A549 (cell line): Measurements from ENCODE around the gene ORC6. TPM values are rescaled to one million over a fixed set of nuclear protein-coding genes. Genes with fewer than 3 reads are reported as not detected.
A peak's percentile ranks its signal among the peaks of the same experiment; 100 is the strongest.

Experiments used
- ATAC-seq, 2 experiments: fragments of 200-7000 bp in 1 of 2; fragments of >200 bp in 1 of 2; cut with Nextera tagmentation in 1 of 2; cut with Tn5 transposase in 1 of 2; 3 replicates each; pipeline versions ENCODE4 v1.8.0 to v1.9.1; 2018 to 2020; ENCODE audit warnings: mild to moderate bottlenecking in 1 of 2, moderate library complexity in 1 of 2
- CTCF ChIA-PET: fragments of 300-600 bp; sonication (Branson Sonifier 250); formaldehyde crosslinking; extraction: SDS; loops from one replicate; lab custom pipeline; 2021; ENCODE audit warnings: antibody characterized with exemption, inconsistent platforms; lab: Yijun Ruan, JAX
- POLR2A ChIA-PET: fragments of 350-600 bp; formaldehyde crosslinking; extraction: SDS; loops from one replicate; lab custom pipeline; 2021; ENCODE audit warnings: antibody characterized with exemption, inconsistent platforms; lab: Yijun Ruan, JAX
- DNase-seq, 2 experiments: peaks; one replicate each; pipeline versions ENCODE4 v3.0.0 to v3.0.0-alpha.2; 2011 to 2016; ENCODE audit warnings: low read depth in 1 of 2, low spot score in 1 of 2
- FAIRE-seq: peaks from 2 replicates; lab custom pipeline; 2011; peaks lifted over from hg19 to GRCh38; lab: Jason Lieb, UNC
- H3K27ac ChIP-seq, 2 experiments: fragments of >200 bp; sonication (Bioruptor Twin); formaldehyde crosslinking; 3 replicates each; pipeline ENCODE4 v1.5.1; 2016 to 2017
- H3K4me1 ChIP-seq: fragments of >200 bp; sonication (Bioruptor Twin); formaldehyde crosslinking; 3 replicates; pipeline ENCODE4 v1.6.1; 2016
- H3K4me2 ChIP-seq: fragments of >200 bp; sonication (Bioruptor Twin); formaldehyde crosslinking; 3 replicates; pipeline ENCODE4 v1.6.1; 2016
- H3K4me3 ChIP-seq: fragments of >200 bp; sonication (Bioruptor Twin); formaldehyde crosslinking; 3 replicates; pipeline ENCODE4 v1.5.1; 2016
- H3K9me3 ChIP-seq: fragments of >200 bp; sonication (Bioruptor Twin); formaldehyde crosslinking; 3 replicates; pipeline ENCODE4 v1.6.1; 2016
- BHLHE40 ChIP-seq: IDR thresholded peaks from 2 replicates; pipeline ENCODE4 v1.6.1; 2012; ENCODE audit warnings: low read depth, low read length, inconsistent platforms
- CBX8 ChIP-seq: fragments of 200-600 bp; sonication (generic); IDR thresholded peaks from 2 replicates; pipeline ENCODE4 v1.6.1; 2016
- CEBPB ChIP-seq, 2 experiments: fragments of >200 bp in 1 of 2; sonication (Bioruptor Twin) in 1 of 2; formaldehyde crosslinking in 1 of 2; IDR thresholded peaks; 2 replicates each; pipeline ENCODE4 v1.6.1; 2012 to 2016
- CHD2 ChIP-seq: fragments of 150-350 bp; IDR thresholded peaks from 2 replicates; pipeline ENCODE4 v1.6.1; 2014; ENCODE audit warnings: low read length; ENCODE audit not compliant: partially characterized antibody
- ELK1 ChIP-seq: fragments of 150-350 bp; IDR thresholded peaks from 2 replicates; pipeline ENCODE4 v1.6.1; 2014; ENCODE audit warnings: low read depth, mild to moderate bottlenecking, low read length
- ESRRA ChIP-seq: fragments of 150-350 bp; IDR thresholded peaks from 2 replicates; pipeline ENCODE4 v1.6.1; 2014; ENCODE audit warnings: mild to moderate bottlenecking, low read length, borderline replicate concordance
- FOSB ChIP-seq: fragments of 250-450 bp; sonication (Bioruptor Pico); IDR thresholded peaks from 2 replicates; pipeline ENCODE4 v1.5.0; 2020; ENCODE audit warnings: mild to moderate bottlenecking, moderate library complexity
- HEYL ChIP-seq: fragments of 250-450 bp; sonication (Bioruptor Pico); IDR thresholded peaks from 2 replicates; pipeline ENCODE4 v1.8.0; 2021; ENCODE audit warnings: mild to moderate bottlenecking, moderate library complexity
- HOXB13 ChIP-seq: fragments of 250-450 bp; sonication (Bioruptor Pico); IDR thresholded peaks from 2 replicates; pipeline ENCODE4 v1.5.0; 2020; ENCODE audit warnings: low read depth, mild to moderate bottlenecking, moderate library complexity
- HOXB5 ChIP-seq: fragments of 250-450 bp; sonication (Bioruptor Pico); IDR thresholded peaks from 2 replicates; pipeline ENCODE4 v1.5.0; 2020; ENCODE audit warnings: mild to moderate bottlenecking, moderate library complexity
- KDM1A ChIP-seq: fragments of 200-600 bp; sonication (generic); IDR thresholded peaks from 2 replicates; pipeline ENCODE4 v1.6.1; 2016; ENCODE audit warnings: low read depth, mild to moderate bottlenecking
- KDM5A ChIP-seq: fragments of 200-600 bp; sonication (generic); IDR thresholded peaks from 2 replicates; pipeline ENCODE4 v1.6.1; 2016; ENCODE audit warnings: antibody characterized with exemption, mild to moderate bottlenecking
- MAZ ChIP-seq: fragments of 150-350 bp; IDR thresholded peaks from 2 replicates; pipeline ENCODE4 v1.6.1; 2014; ENCODE audit warnings: antibody characterized with exemption, low read depth, low read length, borderline replicate concordance
- NPAS2 ChIP-seq: fragments of 250-450 bp; sonication (Bioruptor Pico); IDR thresholded peaks from 2 replicates; pipeline ENCODE4 v1.8.0; 2022; ENCODE audit warnings: mild to moderate bottlenecking, moderate library complexity, borderline replicate concordance
- POLR2AphosphoS2 ChIP-seq: conservative IDR thresholded peaks from 2 replicates; pipeline ENCODE4 v1.6.1; 2012; ENCODE audit warnings: low read length, improper control_type of control experiment, inconsistent platforms
- RAD21 ChIP-seq, 2 experiments: fragments of >200 bp in 1 of 2; sonication (Bioruptor Twin) in 1 of 2; formaldehyde crosslinking in 1 of 2; IDR thresholded peaks in 1 of 2; conservative IDR thresholded peaks in 1 of 2; 2 replicates in 1 of 2; 3 replicates in 1 of 2; pipeline ENCODE4 v1.6.1; 2012 to 2018; ENCODE audit warnings: inconsistent platforms in 1 of 2
- RARB ChIP-seq: fragments of 250-450 bp; sonication (Bioruptor Pico); IDR thresholded peaks from 2 replicates; pipeline ENCODE4 v1.8.0; 2021; ENCODE audit warnings: mild to moderate bottlenecking, moderate library complexity
- RFX5 ChIP-seq: fragments of 450-650 bp; IDR thresholded peaks from 2 replicates; pipeline ENCODE4 v1.7.1; 2014; ENCODE audit warnings: antibody characterized with exemption, mild to moderate bottlenecking, moderate library complexity
- SREBF2 ChIP-seq: fragments of 450-650 bp; IDR thresholded peaks from 2 replicates; pipeline ENCODE4 v1.6.1; 2014; ENCODE audit warnings: mild to moderate bottlenecking, moderate library complexity
- USF2 ChIP-seq: fragments of 450-650 bp; IDR thresholded peaks from 2 replicates; pipeline ENCODE4 v1.6.1; 2014; ENCODE audit warnings: antibody characterized with exemption
- ZNF302 ChIP-seq: fragments of 250-450 bp; sonication (Bioruptor Pico); IDR thresholded peaks from 2 replicates; pipeline ENCODE4 v1.9.0; 2021; ENCODE audit warnings: inconsistent platforms, mild to moderate bottlenecking, moderate library complexity
- ZSCAN20 ChIP-seq: fragments of 250-450 bp; sonication (Bioruptor Pico); IDR thresholded peaks from 2 replicates; pipeline ENCODE4 v1.8.0; 2022; ENCODE audit warnings: mild to moderate bottlenecking, moderate library complexity
- WGBS: methylation state at CpG from one replicate; pipeline ENCODE4 v1.1.6; 2017; ENCODE audit errors: missing lambda C conversion rate; 5-methylcytosine and 5-hydroxymethylcytosine counted together
- polyA plus RNA-seq, 4 experiments: library from polyadenylated mRNA; depleted of rRNA in 3 of 4; stranded (reverse); fragments of >200 nt; fragmentation: RNase III in 1 of 4; extraction: RNeasy Plus Mini Kit Qiagen cat#74134 plus additional on column Dnase treatment in 1 of 4; gene quantifications; 2 replicates in 3 of 4; 3 replicates in 1 of 4; pipeline ENCODE4 v1.2.3, GENCODE V29; 2011 to 2017
- TF ChIP-seq, protein P1 (sequence below): IDR thresholded peaks from 2 replicates; pipeline ENCODE4 v1.6.1; 2012
- TF ChIP-seq, protein P2 (sequence below): fragments of >200 bp; sonication (Bioruptor Twin); formaldehyde crosslinking; IDR thresholded peaks from 3 replicates; pipeline ENCODE4 v1.6.1; 2016
- TF ChIP-seq, protein P3 (sequence below): fragments of >200 bp; sonication (Bioruptor Twin); formaldehyde crosslinking; IDR thresholded peaks from 2 replicates; pipeline ENCODE4 v1.6.1; 2016

ORC6 gene
- polyA plus RNA-seq, 2 of the 4 experiments (the other 2 are of a cell fraction) = 35.0 to 44.5 TPM

DNA sequence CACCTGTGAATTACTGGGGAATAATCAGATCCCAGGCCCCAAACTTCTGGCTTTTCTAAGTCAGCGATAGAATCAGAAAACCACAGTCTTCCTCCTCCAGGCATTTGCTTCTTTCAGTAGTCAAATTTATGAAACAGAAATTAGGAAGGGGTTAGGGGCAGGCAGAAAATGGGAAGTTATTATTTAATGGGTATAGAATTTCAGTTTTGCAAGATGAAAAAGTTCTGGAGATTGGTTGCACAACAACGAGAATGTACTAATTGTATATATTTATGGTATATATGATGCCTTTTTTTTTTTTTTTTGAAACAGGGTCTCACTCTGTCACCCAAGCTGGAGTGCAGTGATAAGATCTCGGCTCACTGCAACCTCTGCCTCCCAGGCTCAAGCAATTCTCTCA, 23.5 kb downstream of the ORC6 start:
- no peaks in the 10 kb centered on the region for H3K9me3 ChIP-seq
- ATAC-seq = no peak
- ChIA-PET POLR2A (no interaction called here), CTCF (interaction anchor here (1.0 kb wide), 1 partner anchor 9 kb away, joined by 3 read pairs; no protein-coding TSS in a partner anchor)
- H3K4me1 ChIP-seq = no peaks in the 10 kb centered on the region
- H3K4me2 ChIP-seq = no peak overlapping the region
- no peak for FAIRE-seq
- WGBS = 65% methylated on average over 3 of the region's 3 CpGs
- no peak for DNase-seq
- TF ChIP-seq MAZ (no peak), KDM1A (no peak), ZNF302 (CRISPR knock-in tag) (no peak), FOSB (CRISPR knock-in tag) (no peak), ESRRA (no peak), BHLHE40 (no peak), NPAS2 (CRISPR knock-in tag) (no peak), KDM5A (no peak), POLR2AphosphoS2 (no peak), RAD21 (conservative IDR thresholded peaks at IDR 0.05 in 1 of 2, IDR thresholded peaks at IDR 0.05 in 1 of 2) (no peak)
- TF ChIP-seq, protein P1, sequence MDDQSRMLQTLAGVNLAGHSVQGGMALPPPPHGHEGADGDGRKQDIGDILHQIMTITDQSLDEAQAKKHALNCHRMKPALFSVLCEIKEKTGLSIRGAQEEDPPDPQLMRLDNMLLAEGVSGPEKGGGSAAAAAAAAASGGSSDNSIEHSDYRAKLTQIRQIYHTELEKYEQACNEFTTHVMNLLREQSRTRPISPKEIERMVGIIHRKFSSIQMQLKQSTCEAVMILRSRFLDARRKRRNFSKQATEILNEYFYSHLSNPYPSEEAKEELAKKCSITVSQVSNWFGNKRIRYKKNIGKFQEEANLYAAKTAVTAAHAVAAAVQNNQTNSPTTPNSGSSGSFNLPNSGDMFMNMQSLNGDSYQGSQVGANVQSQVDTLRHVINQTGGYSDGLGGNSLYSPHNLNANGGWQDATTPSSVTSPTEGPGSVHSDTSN = no peak
- no peak overlapping the region for H3K27ac ChIP-seq
- no peak overlapping the region for H3K4me3 ChIP-seq

DNA sequence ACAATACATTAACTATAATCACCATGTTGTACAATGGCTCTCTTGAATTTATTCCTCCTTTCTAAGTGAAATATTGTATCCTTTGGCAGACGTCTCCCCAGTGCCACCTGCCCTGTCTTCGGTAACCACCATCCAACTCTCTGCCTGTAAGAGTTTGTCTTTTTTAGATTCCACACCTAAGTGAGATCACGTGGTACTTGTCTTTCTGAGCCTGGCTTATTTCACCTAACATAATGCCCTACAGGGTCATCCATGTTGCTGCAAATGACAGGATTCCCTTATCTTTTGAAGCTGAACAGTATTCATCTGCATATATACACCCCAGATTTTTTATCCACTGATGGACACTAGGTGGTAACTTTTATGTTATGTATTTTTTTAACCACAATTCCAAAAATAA, 24.2 kb downstream of the ORC6 start:
- Histone ChIP-seq H3K4me1 (no peaks in the 10 kb centered on the region), H3K4me2 (no peak overlapping the region), H3K4me3 (no peak overlapping the region), H3K9me3 (no peaks in the 10 kb centered on the region)
- no peak for DNase-seq
- POLR2A ChIA-PET = no interaction called here
- no peak for FAIRE-seq
- TF ChIP-seq CHD2 (no peak), ELK1 (no peak), CBX8 (no peak), BHLHE40 (no peak), USF2 (0 out of 2 replicates have a peak, but pooled peaks have one; percentile 4), RARB (no peak)
- TF ChIP-seq, all 56 proteins: peak for 1
- ATAC-seq = no peak
- WGBS = 59% methylated on average over 3 of the region's 3 CpGs
- CTCF ChIA-PET = interaction anchor here (1.0 to 1.2 kb wide), 2 partner anchors 8 to 10 kb away, joined by 3 read pairs; no protein-coding TSS in a partner anchor
- no peak overlapping the region for H3K27ac ChIP-seq

DNA sequence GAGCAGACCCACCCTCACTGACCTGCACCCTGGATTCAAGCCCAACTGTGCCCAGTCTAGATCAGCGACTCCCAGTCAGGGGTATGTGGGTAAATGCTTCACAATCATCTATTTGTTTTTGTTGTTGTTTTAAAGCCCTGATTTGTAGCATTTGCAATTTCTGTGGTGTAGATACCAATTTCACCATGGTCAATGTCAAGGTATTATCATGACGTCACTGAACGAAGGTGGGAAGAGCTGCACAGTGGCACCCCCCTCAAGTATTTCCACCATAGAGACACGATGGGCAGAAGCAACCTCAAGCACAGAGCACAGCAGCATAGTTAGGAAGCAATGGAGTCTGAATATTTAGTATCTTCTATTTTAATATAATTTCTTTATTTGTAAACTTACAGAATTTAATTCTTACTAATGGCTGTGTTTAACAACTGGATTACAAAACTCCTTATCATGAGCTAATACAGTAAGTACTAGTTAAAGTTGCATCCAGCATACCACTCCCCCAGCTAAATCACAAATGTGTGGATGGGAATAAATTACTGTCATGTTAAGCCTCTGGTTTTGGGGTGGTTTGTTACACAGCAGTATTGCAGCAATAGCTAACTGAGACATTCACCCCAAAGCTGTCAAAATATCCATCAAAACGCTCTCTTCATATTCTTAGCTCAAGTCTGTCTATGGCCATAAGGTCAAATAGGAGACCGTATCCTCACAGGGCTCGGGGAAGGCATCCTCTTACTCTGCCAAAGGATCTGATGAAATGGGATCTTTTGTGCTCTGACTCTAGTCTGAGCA, 25.5 kb downstream of the ORC6 start:
- CTCF ChIA-PET = interaction anchor here (1.9 kb wide), 1 partner anchor 16 kb away, joined by 4 read pairs; no protein-coding TSS in a partner anchor
- no peak for FAIRE-seq
- H3K4me1 ChIP-seq = no peaks in the 10 kb centered on the region
- H3K9me3 ChIP-seq = no peaks in the 10 kb centered on the region
- WGBS = 43% methylated on average over 7 of the region's 7 CpGs
- no peak overlapping the region for H3K4me3 ChIP-seq
- DNase-seq = no peak
- H3K4me2 ChIP-seq = no peak overlapping the region
- H3K27ac ChIP-seq = no peak overlapping the region
- ATAC-seq = no peak
- POLR2A ChIA-PET = no interaction called here
- TF ChIP-seq, protein P1 = no peak
- TF ChIP-seq ZSCAN20 (no peak), RFX5 (no peak), KDM1A (no peak), CBX8 (no peak), SREBF2 (no peak), POLR2AphosphoS2 (no peak), HEYL (CRISPR knock-in tag) (no peak), HOXB13 (no peak), CEBPB (IDR thresholded peaks at IDR 0.05) (no peak), NPAS2 (CRISPR knock-in tag) (no peak), HOXB5 (CRISPR knock-in tag) (no peak), ELK1 (no peak)
- TF ChIP-seq, protein P2, sequence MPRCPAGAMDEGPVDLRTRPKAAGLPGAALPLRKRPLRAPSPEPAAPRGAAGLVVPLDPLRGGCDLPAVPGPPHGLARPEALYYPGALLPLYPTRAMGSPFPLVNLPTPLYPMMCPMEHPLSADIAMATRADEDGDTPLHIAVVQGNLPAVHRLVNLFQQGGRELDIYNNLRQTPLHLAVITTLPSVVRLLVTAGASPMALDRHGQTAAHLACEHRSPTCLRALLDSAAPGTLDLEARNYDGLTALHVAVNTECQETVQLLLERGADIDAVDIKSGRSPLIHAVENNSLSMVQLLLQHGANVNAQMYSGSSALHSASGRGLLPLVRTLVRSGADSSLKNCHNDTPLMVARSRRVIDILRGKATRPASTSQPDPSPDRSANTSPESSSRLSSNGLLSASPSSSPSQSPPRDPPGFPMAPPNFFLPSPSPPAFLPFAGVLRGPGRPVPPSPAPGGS = no peak
- TF ChIP-seq, protein P3, sequence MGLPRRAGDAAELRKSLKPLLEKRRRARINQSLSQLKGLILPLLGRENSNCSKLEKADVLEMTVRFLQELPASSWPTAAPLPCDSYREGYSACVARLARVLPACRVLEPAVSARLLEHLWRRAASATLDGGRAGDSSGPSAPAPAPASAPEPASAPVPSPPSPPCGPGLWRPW = no peak
